ENCODE results near the gene SLC47A1. TPM values are rescaled to one million over a fixed set of nuclear protein-coding genes. Genes with fewer than 3 reads are reported as not detected.
"Not testable (repeated sequence)": the region's sequence is repeated elsewhere in the genome, so short reads cannot be mapped to it uniquely, and the experiment has no call there.

SLC47A1 gene
- total and polyA plus RNA-seq, 2 experiments from 2014 or later = 0.76 to 7.0 TPM

DNA sequence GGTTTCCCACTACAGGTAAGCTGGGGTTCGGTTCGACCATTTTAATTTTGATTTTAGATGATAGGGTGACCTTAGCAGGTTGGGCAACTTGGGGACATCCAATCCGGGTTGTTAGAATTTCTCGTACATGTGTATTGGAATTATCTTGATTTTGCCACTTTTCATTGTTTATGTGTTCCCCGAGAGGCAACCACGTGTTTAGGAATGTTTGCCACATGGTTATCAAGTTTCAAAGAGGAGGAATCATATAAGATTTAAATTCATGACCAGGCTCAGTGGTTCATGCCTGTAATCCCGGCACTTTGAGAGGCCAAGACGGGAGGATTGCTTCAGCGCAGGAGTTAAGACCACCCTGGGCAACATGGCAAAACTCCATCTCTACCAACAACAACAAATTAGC lies 10.0 kb upstream of the SLC47A1 start:
- no peaks in the 10 kb centered on the region for H3K27me3 ChIP-seq (replicated peaks; ENCODE audit: insufficient read depth)
- no peaks in the 10 kb centered on the region for H3K36me3 ChIP-seq (ENCODE audit: low read depth)
- H3K9me3 ChIP-seq (ENCODE audit: low read depth) = no peaks in the 10 kb centered on the region
- H3K4me2 ChIP-seq (ENCODE audit: unreplicated experiment) = no peak overlapping the region
- H4K20me1 ChIP-seq (ENCODE audit: insufficient read depth) = no peaks in the 10 kb centered on the region
- TF ChIP-seq EZH2 (IDR thresholded peaks at IDR 0.05; ENCODE audit: insufficient read depth, poor library complexity, severe bottlenecking) (no peak), EZH2phosphoT487 (IDR thresholded peaks at IDR 0.05; ENCODE audit: insufficient read depth, low read depth) (no peak)
- H3F3A ChIP-seq (ENCODE audit: insufficient read depth) = 0 out of 2 replicates have a peak, but pooled peaks cover 3% of the 10 kb centered on the region
- in situ Hi-C loops (cut with MboI) = no loop called here
- no peak for DNase-seq
- no peak overlapping the region for H3K9ac ChIP-seq
- no peak overlapping the region for H3K4me3 ChIP-seq
- 78 to 79% methylated on average over 9 of the region's 9 CpGs for WGBS, 2 experiments (ENCODE audit: low coverage in 1 of 2, low lambda C conversion rate in 2 of 2, missing lambda C conversion rate in 2 of 2)
- H3K79me2 ChIP-seq (ENCODE audit: insufficient read depth) = no peaks in the 10 kb centered on the region
- no peak overlapping the region for H2AFZ ChIP-seq
- H3K27ac ChIP-seq = no peak overlapping the region
- H3K4me1 ChIP-seq (ENCODE audit: insufficient read depth) = no peaks in the 10 kb centered on the region
- no peaks in the 10 kb centered on the region for H3K9me2 ChIP-seq (ENCODE audit: insufficient read depth)

DNA sequence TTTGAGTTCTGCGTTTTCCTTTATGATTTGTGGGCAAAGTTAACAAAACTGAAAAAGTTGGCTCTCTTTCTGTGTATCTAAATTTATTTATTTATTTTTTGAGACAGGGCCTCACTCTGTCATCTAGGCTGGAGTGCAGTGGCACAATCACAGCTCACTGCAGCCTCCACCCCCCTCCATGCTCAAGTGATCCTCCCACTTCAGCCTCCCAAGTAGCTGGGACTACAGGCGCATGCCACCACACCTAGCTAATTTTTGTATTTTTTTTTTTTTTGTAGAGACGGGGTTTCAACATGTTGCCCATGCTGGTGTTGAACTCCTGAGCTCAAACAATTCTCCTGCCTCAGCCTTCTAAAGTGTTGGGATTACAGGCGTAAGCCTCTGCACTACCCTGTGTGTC lies 6.7 kb upstream of the SLC47A1 start:
- DNase-seq; H3K9me3 ChIP-seq (ENCODE audit: low read depth); H3K36me3 ChIP-seq (ENCODE audit: low read depth); H3K4me2 ChIP-seq (ENCODE audit: unreplicated experiment); H3F3A ChIP-seq (ENCODE audit: insufficient read depth); H3K9ac ChIP-seq; H3K9me2 ChIP-seq (ENCODE audit: insufficient read depth); in situ Hi-C loops (cut with MboI); H3K27me3 ChIP-seq (replicated peaks; ENCODE audit: insufficient read depth); H3K79me2 ChIP-seq (ENCODE audit: insufficient read depth); H3K4me1 ChIP-seq (ENCODE audit: insufficient read depth); H4K20me1 ChIP-seq (ENCODE audit: insufficient read depth); H3K4me3 ChIP-seq: not testable (repeated sequence)
- Histone ChIP-seq H2AFZ (peak overlapping the region; percentile 91), H3K27ac (peak overlapping the region; percentile 46; the same call in 1 of the 2 replicates)
- 74 to 83% methylated on average over 4 of the region's 4 CpGs for WGBS, 2 experiments (ENCODE audit: low coverage in 1 of 2, low lambda C conversion rate in 2 of 2, missing lambda C conversion rate in 2 of 2)

- in situ Hi-C loops (cut with MboI) = no loop called here
- DNase-seq = peak; percentile 29
These were observed 1.7 kb upstream of the SLC47A1 start for GRCh38 chr17:19531780-19532501.

DNA sequence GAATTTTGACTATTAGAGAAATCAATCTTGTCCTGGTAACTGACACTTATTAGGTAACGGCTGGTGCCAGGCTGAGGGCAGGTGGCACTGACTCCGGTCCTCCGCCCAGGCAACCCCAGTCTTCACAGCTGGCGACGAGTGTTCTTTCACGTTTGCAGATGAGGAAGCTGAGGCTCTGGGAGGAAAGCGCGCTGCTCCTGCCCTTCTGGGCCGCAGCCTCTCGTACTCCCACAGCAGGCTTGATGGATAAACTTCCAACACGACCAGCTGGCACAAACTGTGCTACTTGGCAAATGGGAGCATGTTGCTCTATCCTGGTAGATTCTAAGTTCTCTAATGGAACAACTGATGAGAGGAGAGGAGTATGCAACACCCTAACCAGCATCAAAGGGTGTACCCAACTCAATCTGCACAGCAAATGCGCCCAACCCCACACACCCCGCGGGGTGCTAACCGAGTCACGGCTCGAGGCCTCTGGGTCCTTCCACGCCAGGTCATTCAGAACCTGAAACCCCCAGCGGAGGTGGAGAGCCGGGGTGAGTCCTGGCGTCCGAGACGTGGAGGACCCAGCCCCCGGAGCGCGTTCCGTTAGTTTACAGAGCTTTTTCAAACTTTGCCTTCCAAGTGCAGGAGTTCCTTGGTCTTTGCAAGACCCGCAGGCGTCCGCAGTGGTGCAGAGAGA lies 477 bp upstream of the SLC47A1 start:
- Histone ChIP-seq H4K20me1 (ENCODE audit: insufficient read depth) (no peaks in the 10 kb centered on the region), H3K9me3 (ENCODE audit: low read depth) (no peaks in the 10 kb centered on the region), H3K4me1 (ENCODE audit: insufficient read depth) (no peaks in the 10 kb centered on the region), H3K36me3 (ENCODE audit: low read depth) (no peaks in the 10 kb centered on the region), H3K27me3 (replicated peaks; ENCODE audit: insufficient read depth) (no peaks in the 10 kb centered on the region; the same call in 1 of the 2 replicates), H3F3A (ENCODE audit: insufficient read depth) (no peaks in the 10 kb centered on the region), H2AFZ (peak overlapping the region; percentile 80), H3K79me2 (ENCODE audit: insufficient read depth) (no peaks in the 10 kb centered on the region), H3K4me2 (ENCODE audit: unreplicated experiment) (peak overlapping the region; percentile 81), H3K9me2 (ENCODE audit: insufficient read depth) (no peaks in the 10 kb centered on the region), H3K9ac (no peak overlapping the region), H3K27ac (no peak overlapping the region), H3K4me3 (peak overlapping the region; percentile 66)
- no peak for DNase-seq
- in situ Hi-C loops (cut with MboI) = no loop called here
- 37 to 41% methylated on average over 29 to 30 of the region's 30 CpGs for WGBS, 2 experiments (ENCODE audit: low coverage in 1 of 2, low lambda C conversion rate in 2 of 2, missing lambda C conversion rate in 2 of 2)
- TF ChIP-seq EZH2 (IDR thresholded peaks at IDR 0.05; ENCODE audit: insufficient read depth, poor library complexity, severe bottlenecking) = no peak
- no peak for TF ChIP-seq EZH2phosphoT487 (IDR thresholded peaks at IDR 0.05; ENCODE audit: insufficient read depth, low read depth)

More at GRCh38 chr17:19531780-19532501, 1.7 kb upstream of the SLC47A1 start:
- no peaks in the 10 kb centered on the region for H4K20me1 ChIP-seq (ENCODE audit: insufficient read depth)
- H3K4me1 ChIP-seq (ENCODE audit: insufficient read depth) = no peaks in the 10 kb centered on the region
- no peaks in the 10 kb centered on the region for H3K79me2 ChIP-seq (ENCODE audit: insufficient read depth)
- H3K9me2 ChIP-seq (ENCODE audit: insufficient read depth) = no peaks in the 10 kb centered on the region
- no peak overlapping the region for H3K4me2 ChIP-seq (ENCODE audit: unreplicated experiment)
- no peak overlapping the region for H3K4me3 ChIP-seq
- no peaks in the 10 kb centered on the region for H3F3A ChIP-seq (ENCODE audit: insufficient read depth)
- no peaks in the 10 kb centered on the region for H3K9me3 ChIP-seq (ENCODE audit: low read depth)
- H3K9ac ChIP-seq = no peak overlapping the region
- TF ChIP-seq EZH2 (IDR thresholded peaks at IDR 0.05; ENCODE audit: insufficient read depth, poor library complexity, severe bottlenecking) = no peak
- no peak for TF ChIP-seq EZH2phosphoT487 (IDR thresholded peaks at IDR 0.05; ENCODE audit: insufficient read depth, low read depth)
- H3K27ac ChIP-seq = no peak overlapping the region
- WGBS, 2 experiments (ENCODE audit: low coverage in 1 of 2, low lambda C conversion rate in 2 of 2, missing lambda C conversion rate in 2 of 2) = 82 to 83% methylated on average over 8 of the region's 8 CpGs
- H3K27me3 ChIP-seq (replicated peaks; ENCODE audit: insufficient read depth) = no peaks in the 10 kb centered on the region; the same call in 1 of the 2 replicates
- no peak overlapping the region for H2AFZ ChIP-seq
- no peaks in the 10 kb centered on the region for H3K36me3 ChIP-seq (ENCODE audit: low read depth)

Data from GM23248 (cell line).